Nephron progenitor cell (in vitro differentiated cells): Measurements from ENCODE around the gene GDAP2.
A peak's percentile ranks its signal among the peaks of the same experiment; 100 is the strongest.

Experiments used
- DNase-seq: peaks from one replicate; pipeline ENCODE4 v3.0.0; 2021
- H3K27ac Mint-ChIP-seq: 2 replicates; pipeline ENCODE4 v1.8.0; 2021; ENCODE audit warnings: mild to moderate bottlenecking, moderate library complexity, mixed read lengths
- H3K27me3 Mint-ChIP-seq: 2 replicates; pipeline ENCODE4 v1.8.0; 2021; ENCODE audit warnings: mild to moderate bottlenecking, low read depth, mixed read lengths; ENCODE audit not compliant: poor library complexity
- H3K36me3 Mint-ChIP-seq: 2 replicates; pipeline ENCODE4 v1.8.0; 2021; ENCODE audit warnings: low read depth, mixed read lengths
- H3K4me1 Mint-ChIP-seq: 2 replicates; pipeline ENCODE4 v1.8.0; 2021; ENCODE audit warnings: mixed read lengths
- H3K4me3 Mint-ChIP-seq: 2 replicates; pipeline ENCODE4 v1.8.0; 2021; ENCODE audit warnings: mild to moderate bottlenecking, moderate library complexity, mixed read lengths
- H3K9me3 Mint-ChIP-seq: 2 replicates; pipeline ENCODE4 v1.8.0; 2021; ENCODE audit warnings: mild to moderate bottlenecking, moderate library complexity, mixed read lengths
- CTCF ChIP-seq: fragments of 200-600 bp; sonication (generic); IDR thresholded peaks from 2 replicates; pipeline ENCODE4 v1.5.0; 2021; ENCODE audit warnings: antibody characterized with exemption

The GDAP2 gene

GRCh38 chr1:117964290-117965038 is 35.0 kb upstream of the GDAP2 start:
- Mint-ChIP-seq H3K4me1 (peaks cover 18% of the 10 kb centered on the region), H3K9me3 (no peaks in the 10 kb centered on the region)

GRCh38 chr1:117959364-117959763 is 29.9 kb upstream of the GDAP2 start:
- Mint-ChIP-seq H3K27me3 (no peaks in the 10 kb centered on the region), H3K9me3 (no peaks in the 10 kb centered on the region), H3K36me3 (peaks cover 42% of the 10 kb centered on the region), H3K27ac (no peak overlapping the region), H3K4me3 (no peak overlapping the region), H3K4me1 (no peaks in the 10 kb centered on the region)
- no peak for DNase-seq
- no peak for TF ChIP-seq CTCF

More at GRCh38 chr1:117964290-117965038, 35.0 kb upstream of the GDAP2 start:
- no peak for DNase-seq
- peak overlapping the region; percentile 49 for H3K27ac Mint-ChIP-seq
- H3K4me3 Mint-ChIP-seq: no peak overlapping the region
- H3K27me3 Mint-ChIP-seq: no peaks in the 10 kb centered on the region
- peaks cover 21% of the 10 kb centered on the region for H3K36me3 Mint-ChIP-seq
- TF ChIP-seq CTCF: no peak

- Mint-ChIP-seq H3K27me3 (no peaks in the 10 kb centered on the region), H3K4me3 (no peak overlapping the region), H3K36me3 (peaks cover 45% of the 10 kb centered on the region), H3K9me3 (no peaks in the 10 kb centered on the region), H3K4me1 (no peaks in the 10 kb centered on the region), H3K27ac (no peak overlapping the region)
- no peak for TF ChIP-seq CTCF
- DNase-seq: no peak
These were observed 23.0 kb upstream of the GDAP2 start for GRCh38 chr1:117952386-117952785.

GRCh38 chr1:117942293-117942692 is 12.9 kb upstream of the GDAP2 start:
- H3K27ac Mint-ChIP-seq: no peak overlapping the region
- H3K27me3 Mint-ChIP-seq: no peaks in the 10 kb centered on the region
- no peak overlapping the region for H3K4me3 Mint-ChIP-seq
- H3K4me1 Mint-ChIP-seq: no peaks in the 10 kb centered on the region
- no peak for DNase-seq
- H3K36me3 Mint-ChIP-seq: peaks cover 65% of the 10 kb centered on the region
- TF ChIP-seq CTCF: no peak
- H3K9me3 Mint-ChIP-seq: no peaks in the 10 kb centered on the region

GRCh38 chr1:117933769-117934168 is 4.3 kb upstream of the GDAP2 start:
- Mint-ChIP-seq H3K4me3 (no peak overlapping the region), H3K27ac (no peak overlapping the region), H3K27me3 (no peaks in the 10 kb centered on the region), H3K9me3 (no peaks in the 10 kb centered on the region), H3K36me3 (peaks cover 25% of the 10 kb centered on the region), H3K4me1 (peaks cover 29% of the 10 kb centered on the region)
- no peak for DNase-seq
- no peak for TF ChIP-seq CTCF

GRCh38 chr1:117932576-117932975 is 3.2 kb upstream of the GDAP2 start:
- DNase-seq: no peak
- no peak for TF ChIP-seq CTCF
- H3K27me3 Mint-ChIP-seq: no peaks in the 10 kb centered on the region
- H3K4me1 Mint-ChIP-seq: peaks cover 37% of the 10 kb centered on the region
- H3K36me3 Mint-ChIP-seq: peaks cover 14% of the 10 kb centered on the region
- H3K9me3 Mint-ChIP-seq: no peaks in the 10 kb centered on the region
- H3K27ac Mint-ChIP-seq: no peak overlapping the region
- no peak overlapping the region for H3K4me3 Mint-ChIP-seq
